Hematopoietic multipotent progenitor cell treated with erythropoietin and hydrocortisone succinate and interleukin-3 and kit ligand, for 4 days (in vitro differentiated cells): ENCODE measurements around the gene OR10A3.
"Not testable (repeated sequence)": the region's sequence is repeated elsewhere in the genome, so short reads cannot be mapped to it uniquely, and the experiment has no call there.

Experiments used
- DNase-seq: peaks from one replicate; pipeline ENCODE4 v3.0.0-alpha.2; 2015

OR10A3 gene, protein sequence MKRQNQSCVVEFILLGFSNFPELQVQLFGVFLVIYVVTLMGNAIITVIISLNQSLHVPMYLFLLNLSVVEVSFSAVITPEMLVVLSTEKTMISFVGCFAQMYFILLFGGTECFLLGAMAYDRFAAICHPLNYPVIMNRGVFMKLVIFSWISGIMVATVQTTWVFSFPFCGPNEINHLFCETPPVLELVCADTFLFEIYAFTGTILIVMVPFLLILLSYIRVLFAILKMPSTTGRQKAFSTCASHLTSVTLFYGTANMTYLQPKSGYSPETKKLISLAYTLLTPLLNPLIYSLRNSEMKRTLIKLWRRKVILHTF

GRCh38 chr11:7941608-7942007, at the start of gene OR10A3:
OR10A3 (minus strand) TSS chr11:7941708; CDS start chr11:7939520, 2,188 bp downstream.
- no peak for DNase-seq

DNA sequence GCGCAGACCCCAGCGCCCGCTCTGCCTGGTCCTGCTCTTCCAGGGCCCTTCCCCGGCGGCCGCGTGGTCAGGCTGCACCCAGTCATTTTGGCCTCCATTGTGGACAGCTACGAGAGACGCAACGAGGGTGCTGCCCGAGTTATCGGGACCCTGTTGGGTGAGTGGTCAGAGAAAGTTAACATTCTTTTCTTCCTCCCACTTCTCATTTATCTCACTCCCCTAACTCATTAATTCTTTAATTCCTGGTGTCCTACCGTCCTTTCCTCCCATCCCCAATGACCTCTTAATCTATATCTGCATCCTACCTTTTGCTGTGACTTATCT, 46.0 kb upstream of the OR10A3 start:
- not testable (repeated sequence) for DNase-seq

DNA sequence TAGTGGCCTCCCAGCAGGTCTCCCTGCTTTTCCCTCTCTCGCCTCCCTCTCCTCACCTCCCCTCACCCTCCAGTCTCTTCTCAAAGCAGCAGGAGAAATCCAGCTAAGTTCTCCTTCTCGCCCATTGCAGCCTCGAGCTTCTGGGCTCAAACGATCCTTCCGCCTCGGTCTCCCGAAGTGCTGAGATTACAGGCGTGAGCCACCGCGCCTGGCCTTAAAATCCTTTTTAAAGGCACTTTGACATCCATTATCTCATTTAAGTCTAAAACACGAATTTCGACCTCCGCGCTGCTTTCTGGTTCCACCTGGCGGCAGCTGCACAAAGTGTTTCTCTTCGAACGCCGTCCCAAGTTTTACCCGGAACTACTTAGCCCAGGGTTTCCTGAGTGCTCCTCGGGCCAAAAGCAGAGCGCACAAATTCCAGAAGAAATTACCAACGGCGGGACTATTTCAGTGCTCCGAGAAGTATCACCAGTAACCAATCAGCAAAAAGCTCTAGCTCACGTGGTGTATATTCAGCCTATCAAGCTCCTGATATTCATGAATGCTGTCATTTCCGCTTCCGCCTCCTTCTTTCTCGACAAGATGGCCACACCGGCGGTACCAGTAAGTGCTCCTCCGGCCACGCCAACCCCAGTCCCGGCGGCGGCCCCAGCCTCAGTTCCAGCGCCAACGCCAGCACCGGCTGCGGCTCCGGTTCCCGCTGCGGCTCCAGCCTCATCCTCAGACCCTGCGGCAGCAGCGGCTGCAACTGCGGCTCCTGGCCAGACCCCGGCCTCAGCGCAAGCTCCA, 45.5 kb upstream of the OR10A3 start, which contains the start of gene EIF3F:
Gene EIF3F, plus strand, starts transcription at position 570 of the 792 bp plus-strand sequence. Its CDS starts 16 bp downstream, at position 586.
- peak; percentile 99 for DNase-seq

DNA sequence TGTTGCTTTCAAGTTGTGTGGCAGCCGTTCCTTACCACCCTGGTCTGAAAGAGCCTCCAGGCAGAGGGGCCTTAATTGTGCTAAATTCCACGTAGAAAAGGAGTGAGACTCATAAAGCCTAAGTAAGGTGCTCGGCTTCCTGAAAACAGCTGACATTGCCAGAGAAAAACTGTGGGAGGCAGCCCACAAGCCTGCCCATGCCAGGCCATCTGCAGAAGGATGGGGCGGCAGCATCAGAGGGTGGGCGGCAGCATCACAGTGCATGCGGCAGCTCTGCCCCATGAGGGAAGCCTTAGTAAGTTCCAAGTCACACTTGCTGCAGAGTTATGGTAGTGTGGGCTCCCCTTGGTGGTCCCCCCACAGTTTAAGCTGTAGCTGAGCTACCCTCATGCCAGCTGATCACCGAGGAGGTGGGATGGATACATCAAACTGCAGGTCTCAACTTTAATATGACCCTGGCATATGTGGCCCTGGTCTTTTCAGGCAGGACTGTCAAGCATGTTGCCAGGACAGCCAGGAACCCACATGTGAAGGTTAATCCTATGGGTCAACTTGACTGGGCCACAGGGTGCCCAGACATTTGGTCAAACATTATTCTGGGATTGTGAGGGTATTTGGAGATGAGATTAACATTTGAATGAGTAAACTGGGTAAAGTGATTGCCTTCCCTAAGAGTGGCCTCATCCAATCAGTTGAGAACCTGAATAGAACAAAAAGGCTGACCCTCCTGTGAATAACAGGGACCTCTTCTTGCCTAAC, 42.5 kb upstream of the OR10A3 start:
- no peak for DNase-seq

- no peak for DNase-seq
Measured at GRCh38 chr11:7982582-7983119, 41.1 kb upstream of the OR10A3 start.

DNA sequence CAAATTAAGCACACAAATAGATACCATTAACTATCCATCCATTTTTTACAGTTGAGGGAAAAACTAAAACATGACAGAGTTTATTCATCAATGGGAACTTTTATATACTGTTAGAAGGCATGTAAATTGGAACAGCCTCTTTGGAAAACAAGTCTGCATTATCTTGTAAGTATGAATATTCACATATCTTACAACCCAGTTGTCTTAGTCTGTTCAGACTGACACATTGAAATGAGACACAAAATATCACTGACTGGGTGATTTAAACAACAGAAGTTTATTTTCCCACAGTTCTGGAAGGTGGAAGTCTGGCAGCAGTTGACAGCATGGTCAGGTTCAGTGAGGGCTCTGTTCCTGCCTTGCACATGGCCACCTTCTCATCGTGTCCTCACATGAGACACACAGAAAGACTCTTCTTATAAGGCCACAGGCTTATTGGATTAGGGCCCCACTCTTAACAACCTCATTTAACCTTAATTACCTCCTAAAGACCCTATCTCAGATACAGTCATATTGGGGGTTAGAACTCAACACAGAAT, 40.2 kb upstream of the OR10A3 start:
- no peak for DNase-seq

DNA sequence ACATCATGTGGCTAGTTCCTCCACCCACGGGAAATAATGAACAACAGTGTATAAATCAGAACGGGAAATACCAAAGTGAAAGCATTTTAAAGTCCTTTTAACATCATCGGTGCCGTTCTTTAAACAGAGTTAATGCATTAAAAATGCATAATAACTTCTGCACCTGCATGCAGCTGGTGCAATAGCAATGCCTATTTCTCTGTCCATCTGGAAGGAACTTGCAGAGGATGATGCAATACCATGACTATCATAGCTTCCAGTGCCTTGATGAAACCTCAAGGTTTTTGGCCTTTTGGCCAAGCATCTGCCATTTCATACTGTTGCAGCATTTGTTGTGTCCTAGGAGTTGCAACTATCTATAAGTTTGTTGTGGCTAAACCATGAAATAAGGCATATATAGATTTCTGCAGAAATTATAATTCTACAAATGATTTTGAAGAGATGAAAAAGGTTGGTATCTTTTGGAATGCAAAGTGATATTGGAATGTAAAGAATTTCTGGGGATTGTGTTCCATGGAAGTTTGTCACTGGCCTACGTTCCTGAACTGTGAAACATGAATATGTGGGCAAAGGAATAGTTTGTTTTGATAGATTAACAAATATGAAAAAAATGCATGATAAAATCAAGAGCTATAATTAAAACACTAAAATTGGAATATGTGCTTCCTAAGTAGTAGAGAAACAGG, 35.9 kb upstream of the OR10A3 start:
- no peak for DNase-seq

DNA sequence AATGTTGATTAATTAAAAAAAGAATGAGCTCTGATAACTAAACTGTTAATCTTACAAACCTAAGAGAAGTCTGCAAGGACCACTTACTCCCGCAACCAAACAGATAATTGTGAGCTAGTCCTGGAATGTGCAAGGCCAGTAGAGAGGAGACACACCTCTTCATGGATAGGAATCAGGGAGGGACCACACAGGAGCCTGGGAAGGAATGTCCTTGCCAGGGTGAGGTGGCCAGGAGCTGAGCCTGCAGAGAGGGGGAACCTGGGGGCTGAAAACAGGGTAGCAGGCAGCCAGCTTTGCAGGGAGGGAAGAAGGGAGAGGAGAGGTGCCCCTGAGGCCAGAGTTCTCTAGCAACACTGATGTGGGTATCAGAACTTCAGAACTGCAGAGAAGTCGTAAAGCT, 33.2 kb upstream of the OR10A3 start:
- DNase-seq: no peak

GRCh38 chr11:7973011-7973410, 31.5 kb upstream of the OR10A3 start:
- DNase-seq: no peak

DNA sequence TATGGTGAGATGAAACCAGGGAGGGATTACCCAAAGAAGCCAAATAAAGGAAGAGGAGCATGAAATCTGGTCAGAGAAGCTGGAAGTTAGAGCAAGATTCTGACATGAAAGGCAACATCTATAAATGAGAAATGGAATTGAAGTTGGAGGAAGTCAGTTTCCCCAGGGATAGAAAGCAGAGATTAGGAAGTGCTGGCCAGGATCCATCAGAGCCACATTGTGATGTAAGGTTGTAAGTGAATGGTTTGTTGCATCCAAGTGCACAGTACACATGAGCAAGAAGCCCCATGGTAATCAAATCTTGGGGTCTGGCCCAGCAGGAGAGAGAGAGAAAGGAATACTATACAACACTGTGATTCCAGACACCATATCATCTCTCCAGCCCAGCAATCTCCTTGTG, 30.3 kb upstream of the OR10A3 start:
- DNase-seq: no peak

- DNase-seq: no peak
Measured at GRCh38 chr11:7969756-7970646, 28.5 kb upstream of the OR10A3 start.

DNA sequence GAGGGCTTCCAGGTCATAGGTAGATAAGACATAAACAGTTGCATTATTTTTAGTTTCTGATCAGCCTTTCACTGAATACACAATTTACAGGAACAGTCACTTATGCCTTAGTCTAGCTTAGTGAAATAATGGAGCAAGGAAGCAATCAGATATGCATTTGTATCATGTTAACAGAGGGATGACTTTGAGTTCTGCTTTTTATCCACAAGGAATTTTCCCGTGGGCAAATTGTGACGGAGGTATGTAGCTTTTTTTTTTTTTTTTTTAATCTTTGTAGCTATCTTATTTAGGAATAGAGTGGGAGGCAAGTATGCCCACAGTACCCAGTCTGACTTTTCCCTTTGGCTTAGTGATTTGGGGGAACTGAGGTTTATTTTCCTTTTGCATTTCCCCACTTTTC, 27.2 kb upstream of the OR10A3 start:
- DNase-seq: no peak

GRCh38 chr11:7967826-7968225, 26.3 kb upstream of the OR10A3 start:
- no peak for DNase-seq

GRCh38 chr11:7967097-7967496, 25.6 kb upstream of the OR10A3 start:
- DNase-seq: no peak

GRCh38 chr11:7965386-7965785, 23.9 kb upstream of the OR10A3 start, which contains the start of gene NLRP10:
NLRP10 (minus strand) TSS chr11:7965447; CDS start chr11:7963495, 1,952 bp downstream.
- DNase-seq: no peak

DNA sequence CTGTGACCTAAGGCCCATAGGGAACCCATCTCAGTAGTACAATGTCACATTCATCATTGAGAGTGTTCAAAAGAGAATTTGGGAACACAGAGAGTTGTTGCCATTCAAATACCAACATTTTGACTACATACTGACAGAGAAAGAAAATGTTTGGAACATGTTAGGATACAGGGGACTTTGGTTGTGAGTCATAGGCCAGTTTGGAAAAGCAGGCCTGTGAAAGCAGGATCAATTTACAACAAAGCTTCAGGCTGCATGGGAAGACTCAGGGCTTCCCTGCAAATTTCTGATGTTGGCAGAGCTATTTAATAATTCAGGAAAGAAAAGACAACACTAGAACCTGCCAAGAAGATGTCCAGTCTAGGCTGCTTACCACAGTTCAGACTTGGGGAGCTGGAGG, 23.4 kb upstream of the OR10A3 start:
- DNase-seq: no peak

DNA sequence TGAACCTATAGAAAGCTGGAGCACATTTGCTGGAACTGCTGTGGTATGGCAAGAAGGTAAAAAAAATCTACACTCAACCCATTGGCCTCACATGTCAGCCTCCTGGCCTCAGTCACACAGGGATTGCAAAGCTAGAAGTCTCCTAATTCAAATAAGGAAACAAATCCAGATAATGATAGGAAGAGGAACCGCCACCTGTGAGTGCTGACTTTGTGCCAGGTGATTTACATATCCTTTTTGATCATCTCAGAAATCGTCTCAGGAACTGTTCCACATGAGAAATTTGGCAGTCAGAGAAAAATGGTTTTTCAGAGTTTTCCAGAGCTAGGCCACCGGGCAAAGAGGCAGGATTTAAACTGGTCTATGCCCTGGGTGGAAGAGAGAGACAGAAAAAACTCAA, 22.8 kb upstream of the OR10A3 start:
- no peak for DNase-seq

DNA sequence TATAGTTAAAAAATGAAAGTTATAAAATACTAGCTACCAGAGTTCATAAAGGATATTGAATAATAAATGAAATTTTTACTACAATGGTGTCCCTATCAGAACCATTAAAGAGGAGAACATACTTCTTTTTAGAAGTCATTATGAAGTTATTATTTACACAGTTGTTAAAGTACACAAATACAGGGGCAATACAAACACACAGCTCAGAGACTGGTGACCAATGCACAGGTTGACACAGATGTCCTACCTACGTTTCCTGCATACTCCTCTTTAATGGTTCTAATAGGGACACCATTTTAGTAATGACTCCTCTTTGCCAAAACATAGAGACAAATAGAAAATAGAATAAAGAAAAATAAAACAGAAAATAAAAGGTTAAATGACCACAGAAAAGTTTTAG, 13.7 kb upstream of the OR10A3 start:
- no peak for DNase-seq

- no peak for DNase-seq
Measured at GRCh38 chr11:7949934-7950333, 8.4 kb upstream of the OR10A3 start.

DNA sequence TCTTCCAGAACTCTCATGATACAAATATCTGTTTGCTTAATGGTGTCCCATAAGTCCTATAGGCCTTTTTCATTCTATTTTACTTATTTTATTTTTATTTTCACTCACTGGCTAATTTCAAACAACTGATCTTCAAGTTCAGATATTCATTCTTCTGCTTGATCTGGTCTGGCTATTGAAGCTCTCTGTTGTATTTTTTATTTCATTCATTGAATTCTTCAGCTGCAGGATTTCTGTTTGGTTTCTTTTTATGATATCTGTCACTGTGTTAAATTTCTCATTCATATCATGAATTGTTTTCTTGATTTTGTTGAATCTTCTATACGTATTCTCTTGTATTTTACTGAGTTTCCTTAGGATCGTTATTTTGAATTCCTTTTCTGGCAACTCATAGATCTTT, 2.6 kb upstream of the OR10A3 start:
- no peak for DNase-seq

GRCh38 chr11:7941146-7941545, 362 bp downstream of the OR10A3 start:
- DNase-seq: no peak
